Cerebellar cortex (tissue), 1 donor: ENCODE measurements around the gene ZBTB12.
"Not testable (repeated sequence)": the region's sequence is repeated elsewhere in the genome, so short reads cannot be mapped to it uniquely, and the experiment has no call there.

Source experiments
- DNase-seq: peaks from one replicate; pipeline ENCODE4 v3.0.0-alpha.2; 2015; ENCODE audit warnings: low spot score

Gene ZBTB12, protein sequence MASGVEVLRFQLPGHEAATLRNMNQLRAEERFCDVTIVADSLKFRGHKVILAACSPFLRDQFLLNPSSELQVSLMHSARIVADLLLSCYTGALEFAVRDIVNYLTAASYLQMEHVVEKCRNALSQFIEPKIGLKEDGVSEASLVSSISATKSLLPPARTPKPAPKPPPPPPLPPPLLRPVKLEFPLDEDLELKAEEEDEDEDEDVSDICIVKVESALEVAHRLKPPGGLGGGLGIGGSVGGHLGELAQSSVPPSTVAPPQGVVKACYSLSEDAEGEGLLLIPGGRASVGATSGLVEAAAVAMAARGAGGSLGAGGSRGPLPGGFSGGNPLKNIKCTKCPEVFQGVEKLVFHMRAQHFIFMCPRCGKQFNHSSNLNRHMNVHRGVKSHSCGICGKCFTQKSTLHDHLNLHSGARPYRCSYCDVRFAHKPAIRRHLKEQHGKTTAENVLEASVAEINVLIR

DNA sequence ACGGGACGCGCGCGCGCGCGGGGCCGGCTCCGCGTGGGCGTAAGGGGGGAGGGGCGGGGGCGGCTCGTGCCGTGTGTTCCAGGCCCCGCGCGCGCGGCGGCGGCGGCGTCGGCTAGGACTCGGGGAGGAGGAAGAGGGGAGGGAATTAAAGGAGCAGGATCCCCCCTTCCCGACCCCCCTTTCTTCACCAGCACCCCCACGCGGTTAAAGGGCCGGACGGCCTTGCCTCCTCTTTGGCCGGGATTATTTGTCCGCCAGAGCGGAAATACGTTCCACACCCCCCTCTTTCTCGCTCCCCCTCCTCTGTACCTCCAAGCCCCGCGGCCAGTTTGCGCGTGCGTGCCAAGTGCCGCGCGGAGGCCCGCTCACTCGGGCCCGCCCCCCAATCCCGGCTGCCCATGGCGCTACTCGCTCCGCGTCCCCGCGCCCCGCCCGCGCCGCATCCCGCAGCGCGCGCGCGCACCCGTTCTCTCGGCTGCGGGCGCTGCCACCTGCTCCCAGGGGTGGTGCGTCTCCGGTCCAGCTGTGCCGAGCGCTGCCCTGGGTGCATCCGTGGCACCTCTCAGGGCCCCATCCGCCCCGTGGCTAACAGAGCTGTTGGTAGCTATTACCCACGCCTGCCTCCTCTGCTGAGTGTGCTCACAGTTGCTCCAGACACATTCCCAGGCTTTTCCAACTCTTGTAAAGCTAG, at the start of gene ZBTB12:
Gene ZBTB12 (minus strand): TSS at position 134 of the 691 bp plus-strand sequence. CDS start 781 bp downstream, outside the sequence.
- peak; percentile 97 for DNase-seq

DNA sequence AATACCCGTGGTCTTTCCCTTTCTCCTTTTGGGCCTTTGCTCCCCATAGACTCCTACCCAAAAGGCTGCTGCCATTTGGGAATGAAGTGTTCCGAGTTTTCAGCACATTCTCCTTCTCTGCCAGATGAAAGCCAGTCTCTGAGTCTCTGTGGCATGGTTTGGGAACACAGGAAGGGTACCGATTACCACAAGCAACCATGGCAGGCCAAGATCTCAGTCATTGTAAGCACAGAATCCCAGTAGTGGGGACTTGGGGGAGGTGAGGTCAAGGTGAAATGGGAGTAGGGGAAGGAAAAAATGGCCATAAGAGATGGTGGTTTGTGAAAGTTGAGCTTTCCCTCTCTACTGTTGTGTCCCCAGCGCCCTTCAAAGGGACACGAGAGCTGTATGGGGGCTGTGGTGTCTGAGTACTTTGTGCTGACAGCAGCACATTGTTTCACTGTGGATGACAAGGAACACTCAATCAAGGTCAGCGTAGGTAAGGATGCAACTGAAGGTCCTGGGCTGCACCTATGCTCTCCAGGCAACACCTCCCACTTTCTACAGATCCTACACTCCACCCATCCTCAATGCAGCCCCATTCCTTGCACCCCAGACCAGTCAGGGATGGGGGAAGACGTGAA, 48.2 kb upstream of the ZBTB12 start:
- no peak for DNase-seq

DNA sequence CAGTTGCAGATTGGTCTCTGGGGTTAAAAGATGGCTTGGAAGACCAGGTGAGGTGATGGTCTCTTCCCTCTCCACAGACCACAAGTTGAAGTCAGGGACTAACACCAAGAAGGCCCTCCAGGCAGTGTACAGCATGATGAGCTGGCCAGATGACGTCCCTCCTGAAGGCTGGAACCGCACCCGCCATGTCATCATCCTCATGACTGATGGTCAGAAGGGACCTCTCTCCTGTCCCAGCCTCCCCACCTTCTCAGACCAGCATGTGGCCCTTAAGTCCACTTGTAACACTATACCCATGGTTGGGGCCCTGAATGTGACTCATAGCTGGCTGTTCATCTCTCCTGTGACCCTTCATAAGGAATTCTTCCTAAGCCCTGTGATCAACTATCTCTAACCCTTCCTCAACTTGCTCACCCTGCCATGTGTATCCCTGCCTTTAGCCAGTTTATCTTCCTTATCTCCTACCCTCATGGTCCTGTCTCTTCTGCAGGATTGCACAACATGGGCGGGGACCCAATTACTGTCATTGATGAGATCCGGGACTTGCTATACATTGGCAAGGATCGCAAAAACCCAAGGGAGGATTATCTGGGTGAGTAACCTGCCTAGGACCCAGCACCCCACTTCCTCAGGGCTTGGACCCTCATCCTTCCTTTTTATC, 47.0 kb upstream of the ZBTB12 start:
- DNase-seq: no peak

DNA sequence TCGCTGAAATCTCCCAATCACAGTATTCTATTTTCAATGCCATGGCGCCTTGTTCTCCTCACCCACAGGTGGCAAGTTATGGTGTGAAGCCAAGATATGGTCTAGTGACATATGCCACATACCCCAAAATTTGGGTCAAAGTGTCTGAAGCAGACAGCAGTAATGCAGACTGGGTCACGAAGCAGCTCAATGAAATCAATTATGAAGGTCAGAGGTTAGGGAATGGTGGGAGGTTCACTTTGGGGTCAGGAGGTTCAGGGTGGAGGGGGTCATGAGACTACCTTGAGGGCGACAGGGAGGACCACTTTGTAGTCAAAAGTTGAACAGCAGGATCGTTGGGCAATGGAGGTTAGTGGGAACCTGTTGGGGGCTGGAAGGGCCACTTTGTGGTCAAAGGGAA, 46.4 kb upstream of the ZBTB12 start:
- DNase-seq: no peak

DNA sequence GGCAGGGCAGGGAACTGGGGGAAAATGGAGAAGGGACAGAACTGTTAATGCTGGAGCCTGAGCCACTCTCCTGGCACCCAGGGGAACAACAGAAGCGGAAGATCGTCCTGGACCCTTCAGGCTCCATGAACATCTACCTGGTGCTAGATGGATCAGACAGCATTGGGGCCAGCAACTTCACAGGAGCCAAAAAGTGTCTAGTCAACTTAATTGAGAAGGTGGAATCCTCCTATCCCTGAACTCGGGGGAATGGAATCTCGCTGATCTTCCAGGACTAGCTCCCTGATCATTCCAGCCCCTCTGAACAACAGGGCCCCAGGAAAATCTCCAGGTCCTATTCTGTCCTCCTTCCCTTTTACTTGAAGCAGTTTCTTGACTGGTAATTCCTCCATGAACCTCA, 46.0 kb upstream of the ZBTB12 start:
- no peak for DNase-seq

DNA sequence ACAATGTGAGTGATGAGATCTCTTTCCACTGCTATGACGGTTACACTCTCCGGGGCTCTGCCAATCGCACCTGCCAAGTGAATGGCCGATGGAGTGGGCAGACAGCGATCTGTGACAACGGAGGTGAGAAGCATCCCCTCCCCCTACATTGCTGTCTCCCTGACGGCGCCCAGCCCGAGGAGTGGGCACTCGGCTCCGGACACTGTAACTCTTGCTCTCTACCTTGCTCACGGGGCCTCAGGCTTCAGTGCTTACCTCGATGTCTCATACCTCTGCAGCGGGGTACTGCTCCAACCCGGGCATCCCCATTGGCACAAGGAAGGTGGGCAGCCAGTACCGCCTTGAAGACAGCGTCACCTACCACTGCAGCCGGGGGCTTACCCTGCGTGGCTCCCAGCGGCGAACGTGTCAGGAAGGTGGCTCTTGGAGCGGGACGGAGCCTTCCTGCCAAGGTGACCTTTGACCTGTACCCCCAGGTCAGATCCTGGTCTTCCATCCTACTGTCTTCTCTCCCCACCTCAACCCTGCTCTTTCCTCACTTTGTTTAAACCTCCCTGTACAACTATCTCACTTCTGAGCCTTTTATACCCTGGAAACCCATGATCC, 45.3 kb upstream of the ZBTB12 start:
- DNase-seq: no peak

DNA sequence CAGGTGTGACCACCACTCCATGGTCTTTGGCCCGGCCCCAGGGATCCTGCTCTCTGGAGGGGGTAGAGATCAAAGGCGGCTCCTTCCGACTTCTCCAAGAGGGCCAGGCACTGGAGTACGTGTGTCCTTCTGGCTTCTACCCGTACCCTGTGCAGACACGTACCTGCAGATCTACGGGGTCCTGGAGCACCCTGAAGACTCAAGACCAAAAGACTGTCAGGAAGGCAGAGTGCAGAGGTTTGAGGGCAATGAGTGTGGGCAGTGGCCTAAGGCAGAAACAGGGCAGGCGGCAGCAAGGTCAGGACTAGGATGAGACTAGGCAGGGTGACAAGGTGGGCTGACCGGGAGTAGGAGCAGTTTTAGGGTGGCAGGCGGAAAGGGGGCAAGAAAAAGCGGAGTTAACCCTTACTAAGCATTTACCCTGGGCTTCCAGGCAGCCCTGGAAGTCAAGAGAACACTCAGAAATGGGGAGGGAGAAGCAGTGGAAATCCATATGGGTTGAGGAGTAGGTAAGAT, 44.5 kb upstream of the ZBTB12 start:
- DNase-seq: no peak

DNA sequence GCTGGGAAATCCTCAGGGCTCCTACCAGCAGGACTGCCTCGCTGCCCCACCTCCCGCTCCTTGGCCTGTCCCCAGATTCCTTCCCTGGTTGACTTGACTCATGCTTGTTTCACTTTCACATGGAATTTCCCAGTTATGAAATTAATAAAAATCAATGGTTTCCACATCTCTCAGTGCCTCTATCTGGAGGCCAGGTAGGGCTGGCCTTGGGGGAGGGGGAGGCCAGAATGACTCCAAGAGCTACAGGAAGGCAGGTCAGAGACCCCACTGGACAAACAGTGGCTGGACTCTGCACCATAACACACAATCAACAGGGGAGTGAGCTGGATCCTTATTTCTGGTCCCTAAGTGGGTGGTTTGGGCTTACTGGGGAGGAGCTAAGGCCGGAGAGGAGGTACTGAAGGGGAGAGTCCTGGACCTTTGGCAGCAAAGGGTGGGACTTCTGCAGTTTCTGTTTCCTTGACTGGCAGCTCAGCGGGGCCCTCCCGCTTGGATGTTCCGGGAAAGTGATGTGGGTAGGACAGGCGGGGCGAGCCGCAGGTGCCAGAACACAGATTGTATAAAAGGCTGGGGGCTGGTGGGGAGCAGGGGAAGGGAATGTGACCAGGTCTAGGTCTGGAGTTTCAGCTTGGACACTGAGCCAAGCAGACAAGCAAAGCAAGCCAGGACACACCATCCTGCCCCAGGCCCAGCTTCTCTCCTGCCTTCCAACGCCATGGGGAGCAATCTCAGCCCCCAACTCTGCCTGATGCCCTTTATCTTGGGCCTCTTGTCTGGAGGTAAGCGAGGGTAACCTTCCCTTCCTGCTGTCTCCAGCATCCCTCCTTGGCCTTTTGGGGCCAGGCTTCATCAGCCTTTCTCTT, 43.9 kb upstream of the ZBTB12 start, which contains the start of gene CFB:
Gene CFB (plus strand): TSS at position 589 of the 863 bp plus-strand sequence. CDS start 127 bp downstream, at position 716.
- no peak for DNase-seq

DNA sequence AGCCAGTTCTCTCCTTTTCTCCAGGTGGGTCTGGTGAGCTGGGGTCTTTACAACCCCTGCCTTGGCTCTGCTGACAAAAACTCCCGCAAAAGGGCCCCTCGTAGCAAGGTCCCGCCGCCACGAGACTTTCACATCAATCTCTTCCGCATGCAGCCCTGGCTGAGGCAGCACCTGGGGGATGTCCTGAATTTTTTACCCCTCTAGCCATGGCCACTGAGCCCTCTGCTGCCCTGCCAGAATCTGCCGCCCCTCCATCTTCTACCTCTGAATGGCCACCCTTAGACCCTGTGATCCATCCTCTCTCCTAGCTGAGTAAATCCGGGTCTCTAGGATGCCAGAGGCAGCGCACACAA, 43.2 kb upstream of the ZBTB12 start:
- DNase-seq: no peak

DNA sequence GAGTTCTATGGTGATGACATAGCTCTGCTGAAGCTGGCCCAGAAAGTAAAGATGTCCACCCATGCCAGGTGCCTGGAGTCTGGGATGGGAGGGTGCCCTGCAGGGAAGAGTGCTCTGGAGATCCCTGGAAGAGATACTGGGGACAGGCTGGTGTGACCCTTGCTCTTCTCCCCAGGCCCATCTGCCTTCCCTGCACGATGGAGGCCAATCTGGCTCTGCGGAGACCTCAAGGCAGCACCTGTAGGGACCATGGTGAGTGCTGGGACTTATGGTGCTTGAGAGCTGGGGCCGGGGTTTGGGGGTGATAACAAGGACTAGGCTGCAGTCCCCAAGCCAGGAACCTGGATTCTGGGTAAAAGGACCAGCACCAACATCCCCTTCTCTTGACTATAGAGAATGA, 41.9 kb upstream of the ZBTB12 start:
- DNase-seq: no peak

DNA sequence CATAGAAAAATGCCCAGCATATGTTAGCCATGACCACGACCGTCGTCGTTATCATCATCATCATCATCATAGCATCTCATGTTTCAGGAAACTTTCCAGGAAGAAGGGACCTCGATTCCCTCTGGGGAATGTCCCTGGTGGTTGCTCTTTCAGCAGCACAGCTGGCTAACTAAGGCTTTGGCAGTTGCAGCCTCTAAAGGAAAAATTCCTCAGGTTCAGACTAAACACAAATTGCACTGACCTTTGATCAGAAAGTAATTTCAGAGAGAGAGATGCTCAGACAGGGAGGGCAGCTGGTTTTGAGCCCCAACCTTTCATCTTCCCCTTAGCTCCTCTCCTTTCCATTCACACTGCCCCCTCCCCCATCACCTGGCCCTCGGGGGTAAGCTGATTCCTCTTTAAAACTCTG, 38.4 kb upstream of the ZBTB12 start:
- DNase-seq: no peak

DNA sequence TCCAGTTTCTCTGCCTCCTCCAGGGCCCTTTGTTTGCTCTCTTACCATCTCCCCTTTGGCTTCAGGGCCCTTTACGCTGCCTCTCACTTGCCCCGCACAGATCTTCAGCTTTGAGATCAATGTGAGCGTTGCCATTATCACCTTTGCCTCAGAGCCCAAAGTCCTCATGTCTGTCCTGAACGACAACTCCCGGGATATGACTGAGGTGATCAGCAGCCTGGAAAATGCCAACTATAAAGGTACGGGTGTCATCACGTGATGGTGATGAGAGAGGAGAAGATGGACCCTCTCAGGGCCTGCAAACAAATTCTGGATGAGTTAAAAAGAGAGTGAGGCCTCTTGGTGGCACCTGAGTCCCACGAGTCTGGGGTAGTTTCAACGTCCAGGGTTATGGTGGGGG, 33.9 kb upstream of the ZBTB12 start:
- no peak for DNase-seq

DNA sequence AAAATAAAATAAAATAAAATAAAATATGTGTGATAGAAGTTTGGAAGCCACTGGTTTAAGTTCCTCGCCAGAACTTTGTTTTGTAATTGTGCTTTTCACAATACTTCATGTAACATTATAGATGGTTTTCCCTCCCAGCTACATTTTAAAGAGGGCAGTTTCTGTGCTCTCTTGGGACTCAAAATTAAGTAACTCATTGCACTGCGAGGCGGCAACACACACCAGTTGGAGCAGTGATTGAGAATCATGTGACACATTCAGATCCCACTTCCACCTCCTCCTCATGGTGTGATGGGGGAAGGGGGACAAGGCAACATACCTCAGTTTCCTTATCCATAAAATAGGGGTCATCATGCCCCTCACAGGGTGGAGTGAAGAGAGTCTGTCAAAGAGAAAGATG, 33.1 kb upstream of the ZBTB12 start:
- no peak for DNase-seq

DNA sequence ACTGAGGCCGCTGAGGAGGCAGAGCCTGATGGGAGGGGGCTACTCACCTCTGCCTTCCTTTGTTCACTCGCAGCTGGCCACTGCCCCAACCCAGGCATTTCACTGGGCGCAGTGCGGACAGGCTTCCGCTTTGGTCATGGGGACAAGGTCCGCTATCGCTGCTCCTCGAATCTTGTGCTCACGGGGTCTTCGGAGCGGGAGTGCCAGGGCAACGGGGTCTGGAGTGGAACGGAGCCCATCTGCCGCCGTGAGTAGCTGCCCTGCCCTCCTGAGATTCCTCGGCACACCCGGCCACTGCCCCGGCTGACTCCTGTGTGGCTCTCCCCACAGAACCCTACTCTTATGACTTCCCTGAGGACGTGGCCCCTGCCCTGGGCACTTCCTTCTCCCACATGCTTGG, 31.7 kb upstream of the ZBTB12 start:
- no peak for DNase-seq

DNA sequence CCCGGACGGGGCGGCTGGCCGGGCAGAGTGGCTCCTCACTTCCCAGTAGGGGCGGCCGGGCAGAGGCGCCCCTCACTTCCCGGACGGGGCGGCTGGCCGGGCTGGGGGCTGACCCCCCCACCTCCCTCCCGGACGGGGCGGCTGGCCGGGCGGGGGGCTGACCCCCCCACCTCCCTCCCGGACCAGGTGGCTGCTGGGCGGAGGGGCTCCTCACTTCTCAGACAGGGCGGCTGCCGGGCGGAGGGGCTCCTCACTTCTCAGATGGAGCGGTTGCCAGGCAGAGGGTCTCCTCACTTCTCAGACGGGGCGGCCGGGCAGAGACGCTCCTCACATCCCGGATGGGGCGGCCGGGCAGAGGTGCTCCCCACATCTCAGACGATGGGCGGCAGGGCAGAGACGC, 30.3 kb upstream of the ZBTB12 start:
- not testable (repeated sequence) for DNase-seq

DNA sequence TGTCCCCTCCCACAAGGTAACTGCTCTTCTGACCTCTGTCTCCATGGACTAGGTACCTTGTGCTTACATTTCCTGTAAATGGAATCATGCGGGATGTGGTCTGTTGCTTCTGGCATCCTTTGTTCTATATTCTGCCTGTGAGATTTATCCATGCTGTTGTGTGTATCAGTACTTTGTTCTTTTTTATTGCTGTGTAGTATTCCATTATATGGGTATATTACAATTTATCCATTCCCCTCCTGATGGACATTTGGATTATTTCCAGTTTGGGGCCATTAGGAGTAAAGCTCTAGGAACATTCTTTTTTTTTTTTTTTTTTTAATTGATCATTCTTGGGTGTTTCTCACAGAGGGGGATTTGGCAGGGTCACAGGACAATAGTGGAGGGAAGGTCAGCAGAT, 29.1 kb upstream of the ZBTB12 start:
- DNase-seq: no peak

DNA sequence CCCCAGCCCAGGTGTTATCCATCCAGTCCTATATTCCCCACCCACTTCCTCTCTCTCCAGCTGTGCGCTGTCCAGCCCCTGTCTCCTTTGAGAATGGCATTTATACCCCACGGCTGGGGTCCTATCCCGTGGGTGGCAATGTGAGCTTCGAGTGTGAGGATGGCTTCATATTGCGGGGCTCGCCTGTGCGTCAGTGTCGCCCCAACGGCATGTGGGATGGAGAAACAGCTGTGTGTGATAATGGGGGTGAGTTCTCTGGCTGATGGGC, 26.7 kb upstream of the ZBTB12 start:
- DNase-seq: no peak

DNA sequence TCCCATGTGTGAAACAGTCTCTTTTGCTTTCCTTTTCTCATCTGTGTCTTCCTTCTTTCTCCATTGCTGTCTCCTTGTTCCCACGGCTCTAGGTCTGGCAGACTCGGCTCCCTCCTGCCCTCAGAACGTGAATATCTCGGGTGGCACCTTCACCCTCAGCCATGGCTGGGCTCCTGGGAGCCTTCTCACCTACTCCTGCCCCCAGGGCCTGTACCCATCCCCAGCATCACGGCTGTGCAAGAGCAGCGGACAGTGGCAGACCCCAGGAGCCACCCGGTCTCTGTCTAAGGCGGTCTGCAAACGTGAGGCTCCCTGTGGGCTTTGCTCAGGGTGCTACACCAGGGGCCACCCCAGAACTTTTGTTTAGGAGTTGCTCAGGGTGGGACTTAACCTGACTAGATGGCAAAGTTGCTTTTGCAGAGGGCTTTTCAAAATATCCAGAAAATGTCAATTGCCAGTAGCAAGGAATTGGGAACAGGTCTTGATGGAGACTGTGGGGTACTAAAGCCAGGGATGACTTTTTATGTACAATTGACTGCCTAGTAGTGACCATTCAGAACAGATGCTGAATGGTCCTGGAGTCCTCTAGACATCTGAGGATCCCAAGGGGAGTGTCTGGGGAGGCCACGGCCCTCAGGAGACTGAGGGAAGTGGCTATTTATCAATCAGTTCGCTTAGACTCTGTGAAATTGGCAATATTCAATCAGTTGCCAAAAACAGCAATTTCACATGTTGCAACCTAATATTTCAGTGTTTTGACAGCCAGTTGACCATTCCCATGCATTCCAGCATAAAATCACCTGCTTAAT, 26.2 kb upstream of the ZBTB12 start:
- no peak for DNase-seq

DNA sequence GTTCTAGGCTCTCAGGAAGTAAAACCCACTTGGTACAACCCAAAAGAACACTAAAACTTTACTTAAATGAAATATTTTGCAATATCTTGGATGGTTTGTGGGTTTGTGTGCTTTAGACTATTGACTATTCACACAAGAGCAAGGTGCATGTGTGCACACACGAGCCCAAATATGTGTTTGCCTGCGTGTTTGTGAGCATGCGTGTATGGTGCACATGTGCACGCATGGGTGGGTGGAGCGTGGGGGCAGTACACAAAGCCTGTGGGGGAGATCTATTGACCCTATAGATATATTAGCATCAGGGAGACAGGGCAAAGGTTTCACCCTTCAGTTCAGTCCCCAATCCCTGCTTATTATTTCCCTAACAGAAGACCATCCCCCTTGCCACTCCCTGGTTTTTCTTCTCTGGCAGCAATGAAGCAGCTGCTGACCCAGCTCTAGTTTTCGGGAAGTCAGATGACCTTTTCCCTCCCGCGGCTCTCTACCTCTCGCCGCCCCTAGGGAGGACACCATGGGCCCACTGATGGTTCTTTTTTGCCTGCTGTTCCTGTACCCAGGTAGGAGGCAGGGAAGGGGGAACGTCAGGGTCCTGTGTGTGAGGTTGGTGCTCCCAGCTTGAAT, 25.5 kb upstream of the ZBTB12 start, which contains the start of gene C2:
Gene C2 (plus strand): TSS at position 476 of the 621 bp plus-strand sequence. CDS start 36 bp downstream, at position 512.
- DNase-seq: no peak

DNA sequence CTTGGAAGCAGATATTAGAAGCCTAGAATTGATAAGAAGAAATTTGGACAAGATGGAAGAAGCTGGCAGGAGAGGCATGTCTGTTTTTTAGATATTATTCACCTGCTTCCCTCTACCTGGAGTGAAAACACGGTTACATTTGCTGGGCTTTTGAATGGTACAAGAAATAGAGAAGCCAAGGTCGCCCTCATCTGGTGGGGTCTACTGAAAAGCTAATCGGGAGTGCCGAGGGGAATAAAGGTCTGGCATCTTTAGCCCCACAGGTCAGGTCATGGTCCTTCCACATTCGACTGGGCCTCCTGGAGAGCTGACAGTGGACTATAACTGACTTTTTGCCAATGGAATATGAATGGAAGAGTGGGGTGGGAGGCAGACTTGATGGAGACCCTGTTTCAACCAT, 21.1 kb upstream of the ZBTB12 start:
- peak; percentile 43 for DNase-seq
